Neural progenitor cell (in vitro differentiated cells): ENCODE results near the gene OR2H2.

Experiments
- CTCF ChIP-seq: fragments of 200-600 bp; sonication (generic); IDR thresholded peaks from 2 replicates; pipeline ENCODE4 v1.5.1; 2017; ENCODE audit warnings: antibody characterized with exemption, mild to moderate bottlenecking
- EZH2 ChIP-seq: fragments of 200-600 bp; sonication (generic); IDR thresholded peaks from 2 replicates; pipeline ENCODE4 v1.6.1; 2017; ENCODE audit warnings: antibody characterized with exemption, mild to moderate bottlenecking, moderate library complexity
- EZH2phosphoT487 ChIP-seq: fragments of 200-600 bp; sonication (generic); IDR thresholded peaks from 2 replicates; pipeline ENCODE4 v1.6.1; 2017; ENCODE audit warnings: antibody characterized with exemption

GRCh38 chr6:29608131-29608530, 23.2 kb downstream of the OR2H2 start:
- no peak for TF ChIP-seq CTCF
- TF ChIP-seq EZH2 = no peak
- no peak for TF ChIP-seq EZH2phosphoT487
